Small intestine (tissue), 7 donors: ENCODE measurements around the gene FRMD4A. TPM values are rescaled to one million over a fixed set of nuclear protein-coding genes. Genes with fewer than 3 reads are reported as not detected.

Source experiments
- DNase-seq, 2 donors: peaks; one replicate each; pipeline versions ENCODE4 v3.0.0 to v3.0.0-alpha.2; 2013
- FAIRE-seq: peaks from 2 replicates; lab custom pipeline; 2012; peaks lifted over from hg19 to GRCh38; lab: Jason Lieb, UNC
- H3K27ac ChIP-seq, 3 donors: one replicate each; pipeline ENCODE4 v1.5.1; 2013; ENCODE audit warnings: low read length in 2 of 3, mild to moderate bottlenecking in 2 of 3, control low read depth in 1 of 3, inconsistent platforms in 1 of 3, low read depth in 1 of 3, moderate library complexity in 1 of 3
- H3K27me3 ChIP-seq, 3 donors: one replicate each; pipeline ENCODE4 v1.6.1; 2013; ENCODE audit warnings: low read length in 3 of 3, inconsistent platforms in 1 of 3; ENCODE audit not compliant: control insufficient read depth in 3 of 3, insufficient read depth in 3 of 3
- H3K36me3 ChIP-seq, 3 donors: one replicate each; pipeline ENCODE4 v1.6.1; 2013; ENCODE audit warnings: low read length in 3 of 3, inconsistent platforms in 1 of 3, low read depth in 1 of 3, mild to moderate bottlenecking in 1 of 3, moderate library complexity in 1 of 3; ENCODE audit not compliant: control insufficient read depth in 3 of 3, insufficient read depth in 2 of 3
- H3K4me1 ChIP-seq, 3 donors: one replicate each; pipeline ENCODE4 v1.6.1; 2013; ENCODE audit warnings: low read length in 2 of 3, inconsistent platforms in 1 of 3, low read depth in 1 of 3, mild to moderate bottlenecking in 1 of 3, moderate library complexity in 1 of 3; ENCODE audit not compliant: control insufficient read depth in 3 of 3, insufficient read depth in 2 of 3
- H3K4me3 ChIP-seq, 3 donors: one replicate each; pipeline ENCODE4 v1.5.1; 2013; ENCODE audit warnings: low read length in 3 of 3, control low read depth in 1 of 3, inconsistent platforms in 1 of 3, low read depth in 1 of 3, mild to moderate bottlenecking in 1 of 3, moderate library complexity in 1 of 3
- H3K9me3 ChIP-seq, 2 donors: one replicate each; pipeline ENCODE4 v1.6.1; 2013; ENCODE audit warnings: low read depth in 1 of 2, low read length in 1 of 2; ENCODE audit not compliant: control insufficient read depth in 2 of 2, insufficient read depth in 1 of 2
- WGBS, 3 donors: extraction: QIAGEN DNeasy Blood & Tissue Kit; methylation state at CpG; one replicate each; pipeline ENCODE4 v1.1.7; 2013; 5-methylcytosine and 5-hydroxymethylcytosine counted together
- polyA plus RNA-seq, 4 donors: library from polyadenylated mRNA; stranded (reverse) in 3 of 4; unstranded in 1 of 4; fragments of 200-250 nt in 3 of 4; fragments of 120-200 nt in 1 of 4; gene quantifications; one replicate each; pipeline versions ENCODE4 v1.2.1 to v1.2.3, GENCODE V29; 2013
- donor health status: healthy with polysubstance abuse.
- donor health status: control.
- donor health status: control.
- donor health status: Bipolar disorder and iron deficiency.
- donor health status: healthy.

The FRMD4A gene
- polyA plus RNA-seq, 4 donors: 0.45 to 16.9 (median 6.2) TPM

DNA sequence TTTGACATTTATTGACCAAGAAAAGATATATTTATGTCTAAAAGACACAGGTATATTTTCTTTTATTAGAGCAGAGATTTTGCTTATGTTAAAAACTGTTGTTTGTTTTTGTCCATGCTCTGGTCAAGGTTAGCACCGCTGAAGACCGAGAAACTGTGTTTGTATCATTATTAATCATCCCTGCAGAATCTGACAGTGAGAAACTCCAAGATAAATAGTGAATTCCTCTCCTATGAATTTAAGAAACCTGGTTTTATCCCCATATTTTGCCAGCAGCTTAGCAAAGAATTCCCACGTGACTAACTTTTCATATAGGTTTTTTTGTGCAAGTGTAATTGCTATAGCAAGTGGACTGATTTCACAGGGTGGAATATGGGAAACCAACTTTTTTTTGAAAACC is 77.6 kb downstream of the FRMD4A start:
- Histone ChIP-seq H3K27ac (no peak overlapping the region), H3K9me3 (peaks cover 0 to 11% of the 10 kb centered on the region in 2 donors), H3K4me1 (no peaks in the 10 kb centered on the region), H3K36me3 (no peaks in the 10 kb centered on the region), H3K4me3 (no peak overlapping the region), H3K27me3 (peaks cover 0 to 3% (median 0%) of the 10 kb centered on the region in 3 donors)
- FAIRE-seq (no peak), DNase-seq (no peak)
- 40 to 52% (median 50%) methylated on average over 3 of the region's 3 CpGs for WGBS, 3 donors

DNA sequence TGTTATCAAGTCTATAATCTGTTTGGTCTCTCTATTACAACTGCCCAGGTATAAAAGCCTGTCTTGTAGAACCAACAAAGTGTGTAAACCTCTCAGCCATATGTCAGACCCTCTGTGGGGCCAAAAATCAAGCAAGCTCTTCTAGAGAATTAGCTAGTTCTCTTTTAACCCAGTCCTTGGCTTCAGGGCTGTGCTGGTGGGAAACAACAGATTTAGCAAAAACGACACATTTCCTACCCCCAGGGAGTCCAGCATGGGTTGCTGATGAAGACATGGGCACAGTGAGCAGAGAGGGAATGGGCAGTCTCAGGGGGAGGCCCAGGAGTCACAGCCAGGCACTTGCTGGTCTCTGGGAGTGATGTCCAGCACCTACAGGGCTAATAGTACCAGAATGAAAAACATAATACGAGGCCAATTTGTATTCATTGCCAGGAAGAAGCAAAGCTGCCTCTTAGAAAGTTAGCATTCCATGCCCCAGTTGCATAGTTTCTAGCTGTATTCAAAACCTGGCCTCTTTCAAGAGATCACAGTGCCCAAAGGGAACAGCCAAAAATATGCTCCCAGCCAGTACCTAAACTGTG is 80.1 kb downstream of the FRMD4A start:
- WGBS, 3 donors: 57 to 82% (median 61%) methylated on average over 2 of the region's 2 CpGs

DNA sequence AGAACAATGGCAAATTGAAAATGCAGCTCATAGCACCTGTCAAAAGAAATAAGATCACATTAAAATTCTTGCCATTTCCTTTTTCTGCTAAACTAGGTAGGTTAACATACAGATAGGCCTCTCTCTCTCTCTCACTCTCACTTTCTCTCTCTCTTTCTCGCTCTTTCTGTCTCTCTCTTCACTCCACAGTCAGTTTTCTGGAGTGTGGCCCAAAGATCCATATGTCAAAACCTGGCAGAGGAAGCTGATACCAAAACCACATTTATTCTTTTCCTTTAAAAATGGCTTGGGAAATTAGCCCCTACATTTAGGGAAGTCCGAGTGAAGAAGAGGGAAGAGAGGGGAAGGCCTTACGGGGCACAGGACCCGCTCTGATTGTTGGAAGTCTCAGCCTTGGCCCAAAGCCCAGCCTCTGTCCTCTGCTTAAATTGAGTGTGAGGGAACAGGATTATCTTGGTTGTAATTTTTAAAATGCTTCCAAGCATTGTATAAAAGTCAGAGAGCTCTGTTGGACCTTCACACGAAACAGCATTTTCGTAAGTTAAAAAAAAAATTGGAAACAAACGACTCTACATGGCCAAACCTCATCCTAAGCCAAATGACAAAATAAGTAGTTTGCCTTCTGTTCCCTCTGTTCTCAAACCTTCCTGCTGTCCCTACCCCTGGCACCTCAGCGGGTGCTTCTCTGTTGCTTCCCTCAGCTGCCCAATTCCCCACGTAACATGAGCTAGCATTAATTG is 83.2 kb downstream of the FRMD4A start:
- H3K4me1 ChIP-seq: no peaks in the 10 kb centered on the region
- FAIRE-seq: no peak
- 67 to 74% (median 72%) methylated on average over 9 of the region's 9 CpGs for WGBS, 3 donors

More for the DNA sequence above, 80.1 kb downstream of the FRMD4A start:
- no peak overlapping the region for H3K27ac ChIP-seq
- FAIRE-seq: no peak
- H3K27me3 ChIP-seq: peaks cover 0 to 3% (median 0%) of the 10 kb centered on the region in 3 donors
- no peaks in the 10 kb centered on the region for H3K36me3 ChIP-seq
- H3K4me1 ChIP-seq: no peaks in the 10 kb centered on the region
- peaks cover 0 to 11% of the 10 kb centered on the region in 2 donors for H3K9me3 ChIP-seq
- H3K4me3 ChIP-seq: no peak overlapping the region
- DNase-seq: no peak

DNA sequence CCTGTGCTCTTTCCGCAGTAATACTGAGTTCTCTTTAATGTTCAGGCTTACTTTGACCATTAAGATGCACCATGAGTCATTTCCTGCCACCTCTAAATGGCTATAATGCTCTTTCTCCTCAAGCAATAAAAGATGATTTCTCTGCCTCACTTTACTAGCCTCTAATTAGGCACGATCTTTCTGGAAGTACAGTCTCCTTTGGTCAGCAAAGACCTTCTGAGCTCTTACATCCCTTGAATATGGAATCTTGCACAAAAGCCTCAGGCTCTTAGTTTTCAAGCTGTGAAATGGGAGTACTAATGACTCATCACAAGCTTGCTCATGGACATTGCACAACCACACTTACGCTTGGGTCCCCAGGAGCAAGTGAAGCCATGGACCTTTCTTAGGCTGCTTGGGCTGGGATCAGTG is 85.9 kb downstream of the FRMD4A start:
- peaks cover 0 to 5% of the 10 kb centered on the region in 2 donors for H3K9me3 ChIP-seq
- H3K27ac ChIP-seq: no peak overlapping the region
- H3K4me1 ChIP-seq: no peaks in the 10 kb centered on the region
- H3K4me3 ChIP-seq: no peak overlapping the region
- WGBS, 3 donors: 73 to 83% (median 76%) methylated on average over 3 of the region's 3 CpGs
- peaks cover 0 to 3% (median 0%) of the 10 kb centered on the region in 3 donors for H3K27me3 ChIP-seq
- FAIRE-seq (no peak), DNase-seq (no peak)
- no peaks in the 10 kb centered on the region for H3K36me3 ChIP-seq

More for the DNA sequence above, 83.2 kb downstream of the FRMD4A start:
- Histone ChIP-seq H3K4me3 (no peak overlapping the region), H3K27ac (no peak overlapping the region), H3K36me3 (no peaks in the 10 kb centered on the region), H3K9me3 (peaks cover 0 to 16% of the 10 kb centered on the region in 2 donors), H3K27me3 (no peaks in the 10 kb centered on the region)
- DNase-seq: no peak

DNA sequence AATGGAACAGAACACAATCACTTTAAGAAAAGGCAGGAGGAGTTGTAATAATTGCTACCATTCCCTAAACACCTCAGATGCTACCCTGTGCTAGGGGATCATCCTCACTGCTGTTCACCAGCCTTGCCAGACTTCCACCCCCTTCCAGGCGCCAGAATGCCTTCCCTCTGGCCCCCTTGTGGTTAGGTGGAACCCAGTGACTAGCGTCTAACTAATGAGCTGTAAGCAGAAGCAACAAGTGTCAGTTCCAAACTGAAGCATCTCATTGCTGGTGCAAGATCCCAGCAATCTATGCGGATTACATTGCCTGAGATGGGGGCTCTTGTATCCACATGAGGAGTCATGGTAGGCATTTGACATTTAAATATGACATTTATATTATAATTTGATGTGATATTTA is 86.6 kb downstream of the FRMD4A start:
- peaks cover 0 to 5% of the 10 kb centered on the region in 2 donors for H3K9me3 ChIP-seq
- FAIRE-seq (no peak), DNase-seq (no peak)
- 40 to 51% (median 43%) methylated on average over 3 of the region's 3 CpGs for WGBS, 3 donors
- no peaks in the 10 kb centered on the region for H3K36me3 ChIP-seq
- no peak overlapping the region for H3K4me3 ChIP-seq
- H3K4me1 ChIP-seq: no peaks in the 10 kb centered on the region
- H3K27me3 ChIP-seq: peaks cover 0 to 3% (median 0%) of the 10 kb centered on the region in 3 donors
- no peak overlapping the region for H3K27ac ChIP-seq

DNA sequence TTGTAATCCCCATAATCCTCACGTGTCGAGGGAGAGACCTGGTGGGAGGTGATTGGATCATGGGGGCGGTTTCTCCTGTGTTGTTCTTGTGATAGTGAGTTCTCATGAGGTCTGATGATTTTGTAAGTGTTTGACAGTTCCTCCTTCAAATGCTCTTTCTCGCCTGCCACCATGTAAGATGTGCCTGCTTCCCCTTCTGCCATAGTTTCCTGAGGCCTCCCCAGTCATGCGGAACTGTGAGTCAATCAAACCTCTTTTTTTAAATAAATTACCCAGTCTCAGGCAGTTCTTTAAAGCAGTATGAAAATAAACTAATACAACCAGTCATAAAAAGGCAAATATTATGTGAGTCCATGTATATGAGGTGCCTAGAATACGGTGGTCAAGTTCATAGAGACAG is 87.5 kb downstream of the FRMD4A start:
- Histone ChIP-seq H3K27ac (no peak overlapping the region), H3K4me3 (no peak overlapping the region), H3K36me3 (no peaks in the 10 kb centered on the region), H3K4me1 (no peaks in the 10 kb centered on the region), H3K9me3 (peaks cover 0 to 5% of the 10 kb centered on the region in 2 donors), H3K27me3 (peaks cover 0 to 3% (median 0%) of the 10 kb centered on the region in 3 donors)
- no peak for FAIRE-seq
- DNase-seq: no peak
- WGBS, 3 donors: 86 to 91% (median 88%) methylated on average over 6 of the region's 6 CpGs

DNA sequence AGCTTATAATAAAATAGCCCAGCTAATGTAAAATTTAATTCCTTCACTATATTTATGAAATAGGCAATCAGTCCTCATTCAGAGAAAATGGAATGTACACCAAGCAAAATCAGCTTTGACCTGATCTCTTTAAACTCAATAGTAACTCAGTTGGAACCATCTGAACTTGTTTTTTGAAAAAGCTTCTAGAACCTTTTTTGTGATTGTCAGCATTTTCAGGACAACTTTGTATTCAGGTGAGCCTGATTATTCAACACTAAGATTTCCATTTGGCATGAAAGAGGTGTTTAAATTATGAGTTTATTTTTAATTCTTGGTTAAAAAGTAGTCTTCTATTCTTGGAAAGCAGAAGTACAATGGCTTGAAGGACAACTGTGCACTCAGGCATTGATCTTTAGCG is 89.5 kb downstream of the FRMD4A start:
- Histone ChIP-seq H3K36me3 (no peaks in the 10 kb centered on the region), H3K4me3 (no peak overlapping the region), H3K4me1 (no peaks in the 10 kb centered on the region), H3K9me3 (peaks cover 0 to 5% of the 10 kb centered on the region in 2 donors), H3K27me3 (peaks cover 0 to 3% (median 0%) of the 10 kb centered on the region in 3 donors), H3K27ac (no peak overlapping the region)
- no peak for DNase-seq
- WGBS, 3 donors: 64 to 78% (median 70%) methylated on average over 1 of the region's 1 CpG
- FAIRE-seq: no peak

DNA sequence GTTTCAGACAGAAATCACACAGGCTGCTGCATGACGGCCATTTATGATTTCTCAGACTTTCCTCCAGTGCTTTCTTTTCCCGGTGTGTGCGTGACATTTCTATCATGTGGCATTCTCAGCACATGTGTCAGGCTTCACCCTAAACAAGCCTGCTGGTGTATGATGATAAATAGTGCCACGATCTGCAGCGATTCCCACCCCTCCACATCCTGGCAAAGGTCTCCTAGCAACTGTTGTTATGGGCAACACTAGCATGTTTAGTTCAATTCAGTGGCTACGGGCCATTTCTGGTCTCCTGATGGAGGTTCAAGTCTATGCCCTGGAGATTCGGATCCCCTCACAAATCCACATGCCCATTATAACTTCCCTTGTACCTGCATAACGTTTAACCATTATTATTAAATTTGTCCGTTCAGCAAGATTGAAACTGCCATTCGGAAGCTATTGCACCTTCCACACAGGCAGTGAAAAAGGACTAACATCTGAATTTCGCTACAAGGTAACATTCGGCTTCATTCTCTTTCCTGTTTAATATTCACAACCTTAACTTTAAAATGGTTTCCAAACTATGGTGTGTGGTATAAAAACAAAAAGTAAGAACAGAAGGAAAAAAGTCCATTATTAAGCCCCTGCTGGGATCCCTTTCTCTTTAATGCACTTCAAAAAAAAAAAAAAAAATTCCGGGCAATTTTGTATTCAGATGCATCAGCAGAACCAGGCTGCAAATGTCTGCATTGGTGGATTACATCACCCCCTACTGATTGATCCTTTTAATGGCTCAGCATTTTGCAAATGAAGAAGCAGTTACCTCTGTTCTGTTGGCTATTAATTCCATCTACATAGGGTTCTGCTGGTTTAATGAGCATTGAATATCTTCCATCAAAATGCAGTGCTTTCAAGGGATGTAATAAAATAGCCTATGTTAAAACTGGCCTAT is 90.2 kb downstream of the FRMD4A start:
- DNase-seq (no peak), FAIRE-seq (no peak)
- Histone ChIP-seq H3K4me1 (no peaks in the 10 kb centered on the region), H3K27ac (no peak overlapping the region), H3K9me3 (peaks cover 0 to 5% of the 10 kb centered on the region in 2 donors), H3K4me3 (no peak overlapping the region), H3K27me3 (peaks cover 0 to 3% (median 0%) of the 10 kb centered on the region in 3 donors), H3K36me3 (no peaks in the 10 kb centered on the region)
- 39 to 48% (median 47%) methylated on average over 13 of the region's 13 CpGs for WGBS, 3 donors
